T-cell (primary cell): Measurements from ENCODE around the gene CASK. TPM values are rescaled to one million over a fixed set of nuclear protein-coding genes. Genes with fewer than 3 reads are reported as not detected.

Source experiments
- ATAC-seq, 4 experiments: fragments of 200-7000 bp in 3 of 4; fragments of 150-1000 bp in 1 of 4; cut with Tn5 transposase; replicated peaks in 1 of 4; 1 replicate in 3 of 4; 2 replicates in 1 of 4; pipeline ENCODE4 v1.10.0; 2021; ENCODE audit warnings: moderate library complexity in 3 of 4, mild to moderate bottlenecking in 2 of 4, moderate number of reproducible peaks in 1 of 4
- CTCF ChIA-PET, 2 donors: fragments of 300-600 bp; sonication (Branson Sonifier 250); formaldehyde crosslinking; loops; one replicate each; lab custom pipeline; 2022; ENCODE audit warnings: antibody characterized with exemption in 2 of 2; lab: Charles Lee
- POLR2A ChIA-PET, 2 donors: fragments of 300-600 bp; sonication (Branson Sonifier 250); formaldehyde crosslinking; loops; one replicate each; lab custom pipeline; 2022; ENCODE audit warnings: antibody characterized with exemption in 2 of 2; lab: Charles Lee
- DNase-seq, 35 experiments: peaks; one replicate each; pipeline versions ENCODE4 v3.0.0 to v3.0.0-alpha.2; 2013 to 2023
- H3K27ac ChIP-seq: one replicate; pipeline ENCODE4 v1.5.1; 2013; ENCODE audit warnings: low read length
- H3K27me3 ChIP-seq, 2 experiments: replicated peaks in 1 of 2; 1 replicate in 1 of 2; 2 replicates in 1 of 2; pipeline versions ENCODE4 v1.6.1 to v1.7.0; 2013; ENCODE audit warnings: low read length in 1 of 2, mixed read lengths in 1 of 2; ENCODE audit not compliant: control insufficient read depth in 2 of 2, insufficient read depth in 2 of 2; ENCODE audit errors: extremely low read depth in 1 of 2
- H3K36me3 ChIP-seq, 2 donors: 1 replicate in 1 of 2; 2 replicates in 1 of 2; pipeline versions ENCODE4 v1.6.1 to v1.7.0; 2013; ENCODE audit warnings: low read length in 1 of 2; ENCODE audit not compliant: control insufficient read depth in 2 of 2, insufficient read depth in 1 of 2; ENCODE audit errors: extremely low read depth in 1 of 2
- H3K4me1 ChIP-seq, 2 experiments: 1 replicate in 1 of 2; 2 replicates in 1 of 2; pipeline versions ENCODE4 v1.6.1 to v1.7.0; 2013; ENCODE audit warnings: low read length in 2 of 2, mixed read lengths in 1 of 2; ENCODE audit not compliant: insufficient read depth in 2 of 2, control insufficient read depth in 1 of 2; ENCODE audit errors: extremely low read depth in 1 of 2
- H3K4me3 ChIP-seq, 2 donors: 1 replicate in 1 of 2; 2 replicates in 1 of 2; pipeline versions ENCODE4 v1.5.1 to v1.7.0; 2013; ENCODE audit warnings: mild to moderate bottlenecking in 2 of 2, low read length in 1 of 2, moderate library complexity in 1 of 2; ENCODE audit not compliant: control insufficient read depth in 1 of 2; ENCODE audit errors: extremely low read depth in 1 of 2
- H3K9me3 ChIP-seq: 2 replicates; pipeline ENCODE4 v1.7.0; 2013
- H3K27ac Mint-ChIP-seq, 2 donors: one replicate each; pipeline ENCODE4 v1.8.0; 2020 to 2021; ENCODE audit warnings: mild to moderate bottlenecking in 2 of 2, mixed read lengths in 2 of 2
- H3K27me3 Mint-ChIP-seq, 2 donors: one replicate each; pipeline ENCODE4 v1.8.0; 2021 to 2022; ENCODE audit warnings: mixed read lengths in 2 of 2
- H3K36me3 Mint-ChIP-seq: one replicate; pipeline ENCODE4 v1.8.0; 2021; ENCODE audit warnings: mixed read lengths
- H3K4me1 Mint-ChIP-seq, 3 donors: one replicate each; pipeline ENCODE4 v1.8.0; 2020 to 2022; ENCODE audit warnings: mixed read lengths in 3 of 3, mild to moderate bottlenecking in 1 of 3
- H3K4me3 Mint-ChIP-seq, 3 donors: one replicate each; pipeline ENCODE4 v1.8.0; 2020 to 2022; ENCODE audit warnings: mild to moderate bottlenecking in 3 of 3, mixed read lengths in 3 of 3, moderate library complexity in 3 of 3
- H3K9me3 Mint-ChIP-seq, 3 donors: one replicate each; pipeline ENCODE4 v1.8.0; 2020 to 2022; ENCODE audit warnings: mixed read lengths in 3 of 3
- WGBS: methylation state at CpG from one replicate; pipeline ENCODE4 v1.1.5; 2013; ENCODE audit warnings: missing lambda C conversion rate; ENCODE audit not compliant: insufficient coverage; 5-methylcytosine and 5-hydroxymethylcytosine counted together
- total RNA-seq, 35 experiments: library from RNA in 6 of 35; stranded (reverse) in 6 of 35; fragments of 120-200 nt in 1 of 35; gene quantifications; one replicate each; pipeline versions ENCODE4 v1.2.1 to v1.2.4 and lab custom pipeline; 2013 to 2026

CASK gene
- total RNA-seq, 5 donors from 2014 or later (not counting 1 experiment from before 2014, with no cell fraction given) = 52.6 to 81.6 (median 67.5) TPM

- Histone ChIP-seq H3K9me3 (no peaks in the 10 kb centered on the region), H3K4me3 (no peak overlapping the region), H3K27ac (no peak overlapping the region), H3K4me1 (peaks cover 2 to 15% of the 10 kb centered on the region in 2 experiments), H3K27me3 (no peaks in the 10 kb centered on the region), H3K36me3 (no peaks in the 10 kb centered on the region)
- POLR2A ChIA-PET = no interaction called here
- H3K27me3 Mint-ChIP-seq = peaks cover 0 to 14% of the 10 kb centered on the region in 2 donors
- H3K9me3 Mint-ChIP-seq = peaks cover 0 to 4% (median 0%) of the 10 kb centered on the region in 3 donors
- peaks cover 27 to 50% (median 38%) of the 10 kb centered on the region in 3 donors for H3K4me1 Mint-ChIP-seq
- no CpG with 5 or more reads among the region's 1 CpG for WGBS
- ATAC-seq (peak in 1 of 4 experiments; percentile 42), DNase-seq (no peak)
- peak overlapping the region; percentile 35 to 49 for H3K27ac Mint-ChIP-seq
- H3K36me3 Mint-ChIP-seq = peaks cover 5% of the 10 kb centered on the region
- no peak overlapping the region for H3K4me3 Mint-ChIP-seq
- CTCF ChIA-PET = interaction anchor here in 1 of 2 donors (1.0 kb wide), 1 partner anchor 1761 kb away, joined by 7 read pairs; no protein-coding TSS in a partner anchor
Measured at GRCh38 chrX:41796046-41796445, 127.3 kb downstream of the CASK start.

- H3K27me3 Mint-ChIP-seq = peaks cover 0 to 3% of the 10 kb centered on the region in 2 donors
- no CpG with 5 or more reads among the region's 2 CpGs for WGBS
Measured at GRCh38 chrX:41789374-41789773, 134.0 kb downstream of the CASK start.

GRCh38 chrX:41785685-41786084 lies 137.7 kb downstream of the CASK start:
- CTCF ChIA-PET = no interaction called here
- Mint-ChIP-seq H3K27me3 (peaks cover 0 to 3% of the 10 kb centered on the region in 2 donors), H3K27ac (no peak overlapping the region), H3K4me3 (no peak overlapping the region), H3K9me3 (no peaks in the 10 kb centered on the region), H3K36me3 (peaks cover 10% of the 10 kb centered on the region), H3K4me1 (peaks cover 7 to 41% (median 28%) of the 10 kb centered on the region in 3 donors)
- POLR2A ChIA-PET = no interaction called here
- no peak overlapping the region for H3K4me3 ChIP-seq
- no peaks in the 10 kb centered on the region for H3K9me3 ChIP-seq
- 100% methylated on average over 1 of the region's 2 CpGs for WGBS
- DNase-seq = no peak
- H3K36me3 ChIP-seq = peaks cover 0 to 2% of the 10 kb centered on the region in 2 donors
- H3K27ac ChIP-seq = no peak overlapping the region
- H3K4me1 ChIP-seq = peaks cover 0 to 2% of the 10 kb centered on the region in 2 experiments
- no peak for ATAC-seq
- H3K27me3 ChIP-seq = no peaks in the 10 kb centered on the region

More at GRCh38 chrX:41789374-41789773, 134.0 kb downstream of the CASK start:
- ChIA-PET POLR2A (interaction anchor here in 1 of 2 donors (0.7 kb wide), 1 partner anchor 1379 kb away, joined by 3 read pairs; no protein-coding TSS in a partner anchor), CTCF (interaction anchor here (0.6 to 1.2 kb wide), 3 partner anchors 10 to 583 kb away, joined by 3 to 5 read pairs (median 4); no protein-coding TSS in a partner anchor)
- Mint-ChIP-seq H3K9me3 (no peaks in the 10 kb centered on the region), H3K4me3 (no peak overlapping the region), H3K27ac (peak overlapping the region; percentile 29 to 30), H3K4me1 (peaks cover 0 to 32% (median 13%) of the 10 kb centered on the region in 3 donors), H3K36me3 (peaks cover 10% of the 10 kb centered on the region)
- H3K27me3 ChIP-seq = no peaks in the 10 kb centered on the region
- peaks cover 0 to 2% of the 10 kb centered on the region in 2 experiments for H3K4me1 ChIP-seq
- no peak for ATAC-seq
- no peak for DNase-seq
- H3K27ac ChIP-seq = no peak overlapping the region
- H3K36me3 ChIP-seq = peaks cover 0 to 2% of the 10 kb centered on the region in 2 donors
- no peaks in the 10 kb centered on the region for H3K9me3 ChIP-seq
- H3K4me3 ChIP-seq = no peak overlapping the region

GRCh38 chrX:41781500-41781899 lies 141.9 kb downstream of the CASK start:
- ATAC-seq = peak in 2 of 4 experiments; percentile 52 to 59
- Histone ChIP-seq H3K4me1 (no peaks in the 10 kb centered on the region), H3K36me3 (peaks cover 0 to 1% of the 10 kb centered on the region in 2 donors), H3K27me3 (no peaks in the 10 kb centered on the region), H3K4me3 (no peak overlapping the region), H3K27ac (no peak overlapping the region), H3K9me3 (no peaks in the 10 kb centered on the region)
- Mint-ChIP-seq H3K36me3 (peaks cover 7% of the 10 kb centered on the region), H3K4me1 (peaks cover 7 to 20% (median 16%) of the 10 kb centered on the region in 3 donors), H3K4me3 (no peak overlapping the region), H3K9me3 (no peaks in the 10 kb centered on the region), H3K27me3 (peaks cover 0 to 3% of the 10 kb centered on the region in 2 donors), H3K27ac (peak overlapping the region in 1 of 2 donors; percentile 19)
- peak in 3 of 35 experiments; percentile 7 to 62 (median 18) for DNase-seq
- ChIA-PET POLR2A (interaction anchor here in 1 of 2 donors (0.5 kb wide), 1 partner anchor 220 kb away, joined by 3 read pairs; no protein-coding TSS in a partner anchor), CTCF (interaction anchor here in 1 of 2 donors (0.6 to 1.6 kb wide), 6 partner anchors 18 to 1969 kb away, joined by 3 to 11 read pairs (median 4); no protein-coding TSS in a partner anchor)
- no CpG with 5 or more reads among the region's 2 CpGs for WGBS

- CTCF ChIA-PET = interaction anchor here (0.6 to 1.5 kb wide), 2 partner anchors 1777 to 1778 kb away, joined by 3 to 4 read pairs; no protein-coding TSS in a partner anchor
Measured at GRCh38 chrX:41779941-41780340, 143.4 kb downstream of the CASK start.

GRCh38 chrX:41779030-41779564 lies 144.3 kb downstream of the CASK start:
- Histone ChIP-seq H3K27ac (no peak overlapping the region), H3K36me3 (no peaks in the 10 kb centered on the region), H3K4me1 (no peaks in the 10 kb centered on the region), H3K27me3 (no peaks in the 10 kb centered on the region), H3K4me3 (no peak overlapping the region), H3K9me3 (no peaks in the 10 kb centered on the region)
- ATAC-seq = no peak
- no CpG with 5 or more reads among the region's 1 CpG for WGBS
- no peak overlapping the region for H3K4me3 Mint-ChIP-seq
- peaks cover 5% of the 10 kb centered on the region for H3K36me3 Mint-ChIP-seq
- H3K4me1 Mint-ChIP-seq = peaks cover 7 to 16% (median 14%) of the 10 kb centered on the region in 3 donors
- no peak for DNase-seq
- no peaks in the 10 kb centered on the region for H3K27me3 Mint-ChIP-seq
- no peak overlapping the region for H3K27ac Mint-ChIP-seq
- CTCF ChIA-PET = interaction anchor here in 1 of 2 donors (1.5 kb wide), 1 partner anchor 1778 kb away, joined by 3 read pairs; no protein-coding TSS in a partner anchor
- POLR2A ChIA-PET = no interaction called here
- no peaks in the 10 kb centered on the region for H3K9me3 Mint-ChIP-seq

More at GRCh38 chrX:41779941-41780340, 143.4 kb downstream of the CASK start:
- no peak overlapping the region for H3K4me3 Mint-ChIP-seq
- peaks cover 7 to 16% (median 16%) of the 10 kb centered on the region in 3 donors for H3K4me1 Mint-ChIP-seq
- Histone ChIP-seq H3K9me3 (no peaks in the 10 kb centered on the region), H3K4me1 (no peaks in the 10 kb centered on the region), H3K4me3 (no peak overlapping the region), H3K36me3 (no peaks in the 10 kb centered on the region), H3K27me3 (no peaks in the 10 kb centered on the region), H3K27ac (no peak overlapping the region)
- no peaks in the 10 kb centered on the region for H3K27me3 Mint-ChIP-seq
- POLR2A ChIA-PET = no interaction called here
- H3K27ac Mint-ChIP-seq = no peak overlapping the region
- H3K36me3 Mint-ChIP-seq = peaks cover 5% of the 10 kb centered on the region
- ATAC-seq = no peak
- H3K9me3 Mint-ChIP-seq = no peaks in the 10 kb centered on the region
- DNase-seq = no peak
- WGBS = no CpG with 5 or more reads among the region's 3 CpGs
